ENCODE data around the gene SSH2.

DNA sequence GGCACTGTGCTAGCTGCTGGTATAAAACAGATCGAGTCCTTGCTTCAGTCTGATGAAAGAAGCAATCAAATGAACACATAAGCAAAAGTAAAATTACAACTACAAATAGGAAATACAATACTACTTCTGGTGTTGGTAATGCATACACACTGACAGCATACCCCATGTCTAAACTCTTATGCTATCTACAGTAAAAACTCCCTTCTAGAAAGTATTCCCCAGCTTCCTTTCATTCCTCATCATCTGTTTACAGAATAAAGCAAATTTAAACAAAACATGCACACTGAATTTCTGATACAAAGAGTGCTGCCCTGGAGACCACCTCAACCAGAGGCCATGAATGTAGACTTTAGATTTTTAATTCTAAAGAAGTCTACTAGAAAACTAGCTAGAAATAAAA lies 109.6 kb downstream of the SSH2 start:
- TF ChIP-seq, protein P1, sequence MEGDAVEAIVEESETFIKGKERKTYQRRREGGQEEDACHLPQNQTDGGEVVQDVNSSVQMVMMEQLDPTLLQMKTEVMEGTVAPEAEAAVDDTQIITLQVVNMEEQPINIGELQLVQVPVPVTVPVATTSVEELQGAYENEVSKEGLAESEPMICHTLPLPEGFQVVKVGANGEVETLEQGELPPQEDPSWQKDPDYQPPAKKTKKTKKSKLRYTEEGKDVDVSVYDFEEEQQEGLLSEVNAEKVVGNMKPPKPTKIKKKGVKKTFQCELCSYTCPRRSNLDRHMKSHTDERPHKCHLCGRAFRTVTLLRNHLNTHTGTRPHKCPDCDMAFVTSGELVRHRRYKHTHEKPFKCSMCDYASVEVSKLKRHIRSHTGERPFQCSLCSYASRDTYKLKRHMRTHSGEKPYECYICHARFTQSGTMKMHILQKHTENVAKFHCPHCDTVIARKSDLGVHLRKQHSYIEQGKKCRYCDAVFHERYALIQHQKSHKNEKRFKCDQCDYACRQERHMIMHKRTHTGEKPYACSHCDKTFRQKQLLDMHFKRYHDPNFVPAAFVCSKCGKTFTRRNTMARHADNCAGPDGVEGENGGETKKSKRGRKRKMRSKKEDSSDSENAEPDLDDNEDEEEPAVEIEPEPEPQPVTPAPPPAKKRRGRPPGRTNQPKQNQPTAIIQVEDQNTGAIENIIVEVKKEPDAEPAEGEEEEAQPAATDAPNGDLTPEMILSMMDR (IDR thresholded peaks at IDR 0.05) = no peak
- no peak for TF ChIP-seq POLR2AphosphoS5 (IDR thresholded peaks at IDR 0.05)
